NCI-H1092 (cell line): ENCODE measurements around the gene HIGD2A.

Experiments
- DNase-seq: peaks from one replicate; lab custom pipeline; 2025; lab: John Stamatoyannopoulos, UW

The HIGD2A gene

DNA sequence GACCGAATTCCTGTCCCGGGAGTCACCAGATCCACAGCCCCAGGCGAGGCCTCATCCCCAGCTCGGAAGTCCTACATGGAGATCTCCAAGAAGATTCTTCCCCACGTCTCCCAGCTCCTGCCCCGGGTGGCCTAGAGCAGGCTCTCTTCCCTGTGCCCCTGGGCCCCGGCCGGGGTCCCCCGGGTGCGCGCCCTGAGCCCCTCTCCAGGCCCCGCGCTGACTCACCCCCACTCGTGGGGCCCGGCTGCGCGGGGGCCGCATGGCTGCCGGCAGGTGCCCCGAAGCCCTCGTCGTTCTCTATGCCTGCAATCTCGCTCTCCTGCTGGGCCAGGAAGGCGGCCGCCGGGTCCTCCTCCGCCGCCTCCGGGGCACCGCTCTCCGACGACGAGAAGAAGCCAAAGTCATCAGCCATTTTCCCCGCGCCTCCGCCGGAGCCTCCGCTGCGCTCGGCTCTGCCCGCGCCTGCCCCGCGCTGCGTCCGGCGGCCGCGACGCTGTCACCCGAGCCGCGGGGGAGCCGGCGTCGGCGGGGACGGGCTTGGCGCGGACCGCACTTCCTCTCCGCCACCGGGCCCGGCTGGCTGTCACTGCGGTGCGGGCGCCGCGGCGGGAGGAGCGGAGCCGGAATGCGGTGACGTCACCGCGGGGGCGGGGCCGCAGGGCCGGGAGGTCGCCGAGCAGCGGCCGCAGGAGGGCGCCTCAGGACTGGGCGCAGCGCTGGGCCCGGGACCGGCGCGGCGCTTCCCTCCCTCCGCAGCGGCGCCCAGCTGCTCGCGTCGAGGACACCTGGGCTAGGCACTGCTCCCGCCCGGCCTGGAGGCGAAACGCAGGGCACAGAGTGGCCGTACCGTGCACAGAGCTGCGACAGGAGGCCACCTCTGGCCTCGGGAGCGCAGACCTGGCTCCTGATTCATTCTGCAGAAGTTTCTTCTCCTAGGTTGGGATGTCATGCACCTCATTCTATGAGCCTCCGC, 27.7 kb downstream of the HIGD2A start, which contains the start of gene CLTB:
CLTB (minus strand) TSS at position 588 of the 973 bp plus-strand sequence; CDS start at position 412, 176 bp downstream.
- peak; percentile 63 for DNase-seq

DNA sequence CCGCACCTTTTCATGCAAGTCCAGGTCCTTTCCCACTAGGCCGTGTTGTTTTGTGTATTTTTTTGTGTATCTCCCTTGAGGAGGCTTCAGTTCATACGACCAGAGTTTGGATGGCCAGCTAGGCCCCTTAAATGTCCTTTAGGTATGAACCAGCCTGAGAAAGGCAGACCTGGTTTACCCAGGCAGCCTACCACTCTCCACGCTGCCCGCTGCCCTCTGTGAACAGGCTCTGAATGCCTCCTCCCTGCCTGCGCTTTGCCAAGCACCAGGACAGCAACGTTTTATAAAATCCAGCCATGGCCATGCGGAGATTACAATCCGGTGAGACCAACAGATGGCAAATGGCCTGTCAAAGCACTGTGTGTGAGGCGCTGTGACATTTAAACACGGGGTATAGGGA, 28.4 kb downstream of the HIGD2A start:
- no peak for DNase-seq

DNA sequence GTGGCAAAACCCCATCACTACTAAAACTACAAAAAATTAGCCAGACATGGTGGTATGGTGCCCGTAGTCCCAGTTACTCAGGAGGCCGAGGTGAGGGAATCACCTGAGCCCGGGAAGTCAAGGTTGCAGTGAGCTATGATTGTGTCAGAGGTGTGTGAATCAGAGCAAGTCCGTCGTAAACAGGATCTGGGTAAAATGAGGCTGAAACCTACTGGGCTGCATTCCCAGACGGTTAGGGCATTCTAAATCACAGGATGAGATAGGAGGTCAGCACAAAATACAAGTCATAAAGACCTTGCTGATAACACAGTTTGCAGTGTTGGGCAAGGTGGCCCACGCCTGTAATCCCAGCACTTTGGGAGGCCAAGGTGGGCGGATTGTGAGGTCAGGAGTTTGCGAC, 29.7 kb downstream of the HIGD2A start:
- DNase-seq: no peak

DNA sequence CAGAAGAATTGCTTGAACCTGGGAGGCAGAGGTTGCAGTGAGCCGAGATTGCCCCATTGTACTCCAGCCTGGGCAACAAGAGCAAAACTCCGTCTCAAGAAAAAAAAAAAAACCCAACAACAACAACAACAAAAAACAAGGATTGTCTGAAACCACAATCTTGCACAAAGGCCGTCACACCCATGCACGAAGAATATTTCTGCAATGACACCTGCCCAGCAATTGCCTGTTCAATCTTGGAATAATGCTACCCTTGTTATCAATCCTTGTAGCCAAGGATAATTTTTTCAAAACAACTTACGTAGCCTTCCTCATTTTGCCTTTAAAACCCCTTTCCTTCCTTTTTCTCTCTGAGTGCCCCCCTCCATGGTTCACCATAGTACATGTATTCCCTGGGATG, 31.5 kb downstream of the HIGD2A start:
- DNase-seq: no peak

DNA sequence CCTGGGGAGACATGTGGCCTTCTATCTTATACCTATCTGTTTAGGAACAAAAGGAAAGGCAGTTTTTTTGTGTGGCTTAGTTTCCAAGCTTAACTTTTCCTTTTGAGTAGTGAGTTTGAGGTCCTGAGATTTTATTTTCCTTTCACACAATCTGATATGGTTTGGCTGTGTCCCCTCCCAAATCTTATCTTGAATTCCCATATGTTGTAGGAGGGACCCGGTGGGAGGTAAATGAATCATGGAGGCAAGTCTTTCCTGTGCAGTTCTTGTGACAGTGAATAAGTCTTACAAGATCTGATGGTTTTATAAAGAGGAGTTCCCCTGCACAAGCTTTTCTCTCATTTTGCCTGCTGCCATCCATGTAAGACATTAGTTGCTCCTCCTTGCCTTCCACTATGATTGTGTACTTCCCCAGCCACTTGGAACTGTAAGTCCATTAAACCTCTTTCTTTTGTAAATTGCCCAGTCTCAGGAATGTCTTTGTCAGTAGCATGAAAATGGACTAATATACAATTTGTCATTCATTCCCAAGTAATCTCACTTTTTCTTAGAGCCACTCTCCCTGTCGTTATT, 32.5 kb downstream of the HIGD2A start:
- DNase-seq: no peak

DNA sequence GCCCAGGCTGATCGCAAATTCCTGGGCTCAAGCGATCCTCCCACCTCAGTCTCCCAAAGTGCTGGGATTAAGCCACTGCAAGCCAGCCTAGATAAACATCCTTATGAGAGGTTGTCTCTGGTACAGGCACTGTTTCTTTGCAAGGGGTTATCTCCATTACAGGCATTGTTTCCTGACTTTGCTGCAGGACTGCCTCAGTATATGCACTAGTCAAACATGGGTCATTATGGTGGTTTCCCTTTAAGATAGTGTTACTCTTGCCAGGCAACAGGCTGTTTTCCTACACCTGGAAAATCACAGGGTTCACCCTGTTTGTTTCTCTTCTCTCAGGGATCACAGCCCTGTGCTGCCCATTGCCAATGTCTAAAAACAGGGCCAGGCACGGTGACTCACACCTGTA, 35.6 kb downstream of the HIGD2A start:
- DNase-seq: no peak

DNA sequence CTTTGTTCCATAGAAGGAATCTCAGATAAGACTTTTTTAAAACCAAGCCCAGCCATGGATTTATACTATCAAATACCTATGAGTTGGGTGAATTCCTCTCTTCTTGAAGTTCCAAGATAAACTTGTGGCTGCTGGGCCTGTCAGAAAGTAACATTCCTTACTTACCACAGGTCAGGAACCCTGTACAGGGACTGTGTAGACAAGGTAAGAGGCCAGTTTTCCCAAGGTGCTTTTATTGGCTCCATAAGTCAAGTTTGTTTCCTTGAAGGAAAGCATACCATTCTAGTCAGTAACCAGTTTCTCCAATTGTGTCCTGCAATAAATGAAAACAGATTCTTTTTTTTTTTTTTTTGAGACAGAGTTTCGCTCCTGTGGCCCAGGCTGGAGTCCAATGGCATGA, 36.6 kb downstream of the HIGD2A start:
- no peak for DNase-seq

DNA sequence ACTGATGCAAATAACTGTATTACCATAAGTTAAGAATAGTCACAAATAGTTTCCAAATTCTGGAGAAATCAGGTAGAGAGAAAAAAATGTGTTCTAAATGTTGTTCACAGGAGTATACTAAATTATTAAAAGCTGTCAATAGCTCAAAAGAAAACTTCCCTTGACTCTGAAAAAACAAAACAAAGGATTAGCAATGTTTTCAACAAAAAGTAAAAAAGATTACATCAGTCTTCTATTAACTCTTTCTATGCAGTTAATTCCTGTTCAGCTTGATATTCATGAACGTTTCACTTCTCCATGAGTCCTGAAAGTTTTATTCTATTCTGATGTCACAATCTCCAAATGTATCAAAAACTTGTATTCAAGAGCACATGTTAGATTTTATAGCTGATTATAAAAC, 37.2 kb downstream of the HIGD2A start:
- no peak for DNase-seq

DNA sequence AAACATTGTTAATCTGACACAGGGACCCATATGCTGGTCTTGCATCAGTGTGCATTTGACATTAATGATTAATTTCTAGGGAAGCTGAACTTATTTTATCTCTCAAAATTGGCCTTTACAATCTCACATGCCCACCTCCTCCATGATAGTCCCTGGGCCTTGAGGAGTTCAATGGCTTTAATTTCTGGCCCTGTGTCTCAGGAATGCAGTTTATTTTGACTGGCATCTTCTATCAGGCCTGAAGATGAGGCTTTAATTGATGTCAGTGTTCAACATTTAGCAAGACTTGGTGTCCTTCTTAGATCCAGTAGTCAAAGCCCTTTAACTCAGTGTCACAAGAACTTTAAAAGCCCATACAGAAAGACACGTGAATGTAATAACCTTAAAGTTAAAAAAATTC, 38.3 kb downstream of the HIGD2A start:
- DNase-seq: no peak

DNA sequence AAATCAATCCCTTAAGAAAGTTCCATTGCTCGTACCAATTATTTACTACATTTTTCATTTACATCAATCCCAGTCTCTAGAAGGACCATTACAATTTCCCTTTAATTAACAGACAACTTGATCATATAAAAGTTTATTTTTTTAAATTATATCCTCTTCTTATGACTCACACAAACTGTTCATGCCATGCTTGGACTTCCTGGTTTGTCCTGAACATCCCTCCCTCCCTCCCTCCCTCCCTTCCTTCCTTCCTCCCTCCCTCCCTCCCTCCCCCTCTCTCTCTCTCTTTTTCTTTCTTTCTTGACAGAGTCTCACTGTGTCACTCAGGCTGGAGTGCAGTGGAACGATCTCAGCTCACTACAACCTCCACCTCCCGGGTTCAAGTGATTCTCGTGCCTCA, 39.4 kb downstream of the HIGD2A start:
- no peak for DNase-seq

DNA sequence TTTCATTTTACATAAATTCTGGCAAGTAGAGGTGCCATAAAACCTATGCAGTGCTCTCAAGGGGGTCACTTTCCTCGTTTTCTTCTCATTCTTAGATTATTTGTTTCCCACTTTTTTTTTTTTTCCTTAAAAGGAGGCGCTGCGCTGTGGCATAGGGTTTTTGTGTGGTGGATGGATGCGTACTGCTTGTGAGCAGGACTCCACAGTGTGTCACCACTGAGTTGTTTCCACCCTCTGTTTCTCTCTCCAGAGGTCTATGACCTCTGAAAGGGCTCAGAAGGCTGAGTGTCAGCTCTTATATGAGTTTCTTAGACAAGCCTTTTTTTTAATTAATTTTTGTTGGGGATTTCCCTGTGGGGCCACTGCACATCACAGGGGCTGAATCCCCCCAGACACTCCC, 41.4 kb downstream of the HIGD2A start:
- no peak for DNase-seq

DNA sequence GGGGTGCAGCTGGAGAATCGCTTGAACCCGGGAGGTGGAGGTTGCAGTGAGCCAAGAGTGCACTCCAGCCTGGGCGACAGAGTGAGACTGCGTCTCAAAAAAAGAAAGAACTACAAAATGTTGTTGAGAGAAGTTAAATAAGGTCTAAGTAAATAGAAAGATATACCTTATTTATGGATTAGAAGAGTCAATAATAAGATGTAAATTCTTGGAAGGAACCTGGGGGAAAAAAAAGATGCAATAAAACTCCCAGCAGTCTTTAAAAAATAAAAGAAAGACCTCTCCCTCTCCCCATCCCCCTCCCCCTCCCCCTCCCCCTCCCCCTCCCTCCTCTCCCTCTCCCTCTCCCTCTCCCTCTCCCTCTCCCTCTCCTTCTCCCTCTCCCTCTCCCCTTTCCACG, 44.2 kb downstream of the HIGD2A start:
- DNase-seq: no peak

DNA sequence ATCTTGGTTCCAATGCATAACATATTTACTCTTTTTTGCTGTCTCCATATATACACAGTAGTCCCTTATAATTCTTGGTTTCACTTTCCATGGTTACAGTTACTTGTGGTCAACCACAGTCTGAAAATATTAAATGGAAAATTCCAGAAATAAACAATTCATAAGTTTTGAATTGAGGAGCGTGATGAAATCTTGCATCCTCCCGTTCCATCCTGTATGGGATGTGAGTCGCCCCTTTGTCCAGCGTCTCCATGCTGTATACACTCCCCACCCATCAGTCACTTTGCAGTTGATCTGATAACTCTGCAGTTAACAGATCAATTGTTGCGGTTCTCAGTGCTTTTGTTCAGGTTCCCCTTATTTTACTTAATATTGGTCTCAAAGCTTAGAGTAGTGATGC, 48.1 kb downstream of the HIGD2A start:
- no peak for DNase-seq

DNA sequence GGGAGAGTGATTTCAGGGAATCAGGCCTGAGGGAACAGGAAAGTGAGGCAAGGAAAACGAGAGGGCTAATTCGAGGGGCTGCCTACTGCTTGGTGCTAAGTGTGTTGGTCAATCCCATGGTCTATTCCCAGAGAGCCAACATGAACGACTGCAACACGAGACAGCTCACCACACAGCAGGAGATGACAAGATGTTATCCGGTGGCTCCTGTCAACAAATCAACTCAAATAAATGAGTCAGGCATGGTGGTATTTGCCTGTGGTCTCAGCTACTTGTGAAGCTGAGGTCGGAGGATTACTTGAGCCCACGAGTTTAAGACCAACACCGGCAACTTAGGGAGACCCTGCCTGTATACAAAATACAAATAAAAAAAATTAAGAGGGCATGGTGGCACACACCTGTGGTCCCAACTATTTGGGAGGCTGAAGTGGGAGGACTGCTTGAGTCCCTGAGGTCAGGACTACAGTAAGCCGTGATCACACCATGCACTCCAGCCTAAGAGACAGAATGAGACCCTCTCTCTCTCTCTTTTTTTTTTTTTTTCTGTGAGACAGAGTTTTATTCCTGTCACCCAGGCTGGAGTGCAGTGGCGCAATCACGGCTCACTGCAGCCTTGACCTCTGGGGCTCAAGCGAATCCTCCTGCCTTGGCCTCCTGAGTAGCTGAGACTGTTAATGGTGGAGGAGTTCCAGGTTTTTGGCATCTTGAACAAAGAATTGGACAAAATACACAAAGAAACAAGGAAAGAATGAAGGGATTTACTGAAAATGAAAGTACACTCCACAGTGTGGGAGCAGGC, 50.6 kb downstream of the HIGD2A start:
- no peak for DNase-seq
